ENCODE results near the gene EPN2.
A peak's percentile ranks its signal among the peaks of the same experiment; 100 is the strongest.

EPN2 gene

DNA sequence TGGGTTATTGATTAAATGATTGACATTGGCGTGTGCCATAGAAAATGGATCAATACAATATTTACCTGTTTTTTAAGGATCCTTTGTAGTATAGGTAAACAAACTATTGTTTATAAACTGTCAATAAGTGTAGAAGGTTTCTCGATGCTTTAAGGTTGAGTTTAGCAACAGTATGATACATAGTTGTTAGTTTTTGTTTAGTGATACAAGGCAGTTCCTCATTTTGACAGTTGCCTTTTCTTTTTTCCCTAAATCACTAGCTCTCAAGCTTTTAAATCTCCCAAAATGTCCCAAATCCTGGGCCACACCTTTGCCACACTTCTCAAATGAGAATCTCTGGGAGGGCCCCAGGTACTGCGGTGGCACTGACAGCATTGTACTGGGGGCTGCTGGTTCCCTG, 57.3 kb downstream of the EPN2 start:
- DNase-seq (ENCODE audit: low read depth), result no peak

- no peak for DNase-seq (ENCODE audit: low read depth)
These were observed 58.4 kb downstream of the EPN2 start for GRCh38 chr17:19295473-19296135.

- DNase-seq (ENCODE audit: low read depth), result no peak
These were observed 59.9 kb downstream of the EPN2 start for GRCh38 chr17:19296786-19297778.

DNA sequence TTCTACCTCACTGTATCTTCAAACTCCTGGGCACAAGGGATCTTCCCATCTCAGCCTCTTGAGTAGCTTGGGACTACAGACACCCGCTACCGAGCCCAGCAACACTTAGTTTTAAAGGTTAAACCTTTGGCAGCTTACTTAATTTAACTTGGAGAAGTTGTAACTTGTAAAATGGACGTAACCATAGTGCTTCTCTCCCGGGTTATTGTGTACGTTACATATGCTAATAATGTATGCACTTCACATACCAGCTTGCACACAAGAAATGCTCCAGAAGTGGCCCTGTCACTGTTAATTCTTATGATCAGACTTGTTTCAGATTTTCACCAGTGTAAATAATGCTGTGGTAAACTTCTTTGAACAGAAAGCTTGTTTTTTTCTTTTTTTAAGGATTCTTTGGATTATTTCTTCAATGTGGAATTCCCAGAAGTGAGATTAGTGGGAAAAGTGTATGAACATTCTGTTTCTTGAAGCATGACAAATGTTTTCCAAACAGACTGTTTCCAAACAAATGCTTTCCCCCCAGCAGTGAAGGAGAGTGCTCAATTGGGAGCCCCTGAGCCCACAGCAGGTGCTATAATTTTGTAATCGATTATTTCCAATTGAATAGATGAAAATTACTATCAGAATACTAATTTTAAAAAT, 61.5 kb downstream of the EPN2 start:
- DNase-seq (ENCODE audit: low read depth), result no peak

DNA sequence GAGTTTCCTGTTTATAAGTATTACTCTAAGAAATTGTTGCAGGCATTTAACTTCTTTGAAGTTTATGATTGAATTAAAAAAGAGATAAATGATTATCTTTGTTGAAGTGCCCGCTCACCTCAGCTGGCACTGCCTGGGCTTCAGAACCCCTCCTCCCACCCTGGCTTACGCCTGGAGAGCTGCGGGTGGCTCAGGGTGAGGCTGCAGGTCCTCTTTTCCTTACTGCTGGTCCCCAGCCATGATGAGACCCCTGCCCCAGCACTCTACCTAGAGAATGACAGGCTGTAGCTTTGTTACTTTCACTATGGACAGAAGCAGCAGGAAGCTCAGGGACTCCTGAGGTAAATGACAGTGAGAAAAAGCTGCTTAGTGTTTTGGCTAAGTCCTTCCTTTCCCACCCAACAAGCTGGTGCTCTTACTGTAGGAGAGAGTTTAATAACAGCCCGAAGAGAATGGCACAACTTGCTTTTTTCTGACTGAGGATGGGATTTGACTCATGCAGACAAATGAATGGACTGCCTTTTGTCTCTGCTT, 62.1 kb downstream of the EPN2 start:
- DNase-seq (ENCODE audit: low read depth), result no peak

DNA sequence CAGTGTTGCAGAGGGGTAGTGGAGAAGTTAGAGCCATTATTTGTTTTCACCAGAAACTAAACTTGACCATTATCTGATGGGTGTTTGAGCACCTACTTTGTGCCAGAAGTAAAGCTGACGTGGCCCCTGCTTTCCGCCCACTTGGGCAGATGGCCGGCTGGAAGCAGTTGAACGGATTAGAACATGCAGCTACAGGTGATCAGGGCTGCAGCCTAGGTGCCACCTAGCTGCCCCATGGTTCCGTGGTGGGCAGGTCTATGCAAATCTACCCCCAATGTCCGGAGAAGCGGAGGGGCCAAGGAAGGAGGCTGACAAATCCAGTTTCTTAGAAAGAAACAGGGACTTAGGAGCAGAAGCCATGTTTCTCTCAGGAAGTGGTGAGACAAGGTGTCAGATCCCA, 62.7 kb downstream of the EPN2 start:
- DNase-seq (ENCODE audit: low read depth), result no peak

GRCh38 chr17:19301274-19301951, 64.2 kb downstream of the EPN2 start:
- no peak for DNase-seq (ENCODE audit: low read depth)

- DNase-seq (ENCODE audit: low read depth), result no peak
These were observed 64.8 kb downstream of the EPN2 start for GRCh38 chr17:19301973-19302372.

DNA sequence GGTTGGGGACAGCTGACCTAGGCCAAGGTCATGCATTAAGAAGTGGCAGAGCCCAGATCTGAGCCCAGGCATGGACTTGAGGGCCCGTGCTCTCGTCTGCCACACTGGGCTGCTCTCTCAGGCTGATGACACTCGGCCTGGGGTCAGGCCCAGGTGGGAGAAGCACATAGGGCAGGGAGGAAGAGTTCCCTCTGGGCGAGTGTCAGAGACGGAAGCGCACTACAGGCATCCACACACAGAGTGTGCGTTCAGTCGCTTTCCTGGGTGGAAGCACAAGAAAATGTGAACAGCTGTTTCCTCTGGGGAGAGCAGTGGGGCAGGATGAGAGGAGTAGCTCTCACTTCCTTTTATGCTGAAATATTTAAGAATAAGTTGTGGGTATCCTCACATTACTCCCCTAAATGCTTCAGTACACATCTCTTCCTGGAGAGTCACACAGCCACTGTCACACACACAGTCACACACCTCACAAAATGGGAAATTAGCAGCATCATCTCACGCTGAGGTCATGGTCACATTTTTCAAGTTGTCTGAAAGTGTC, 65.7 kb downstream of the EPN2 start:
- DNase-seq (ENCODE audit: low read depth), result no peak

GRCh38 chr17:19303367-19303776, 66.2 kb downstream of the EPN2 start:
- no peak for DNase-seq (ENCODE audit: low read depth)

DNA sequence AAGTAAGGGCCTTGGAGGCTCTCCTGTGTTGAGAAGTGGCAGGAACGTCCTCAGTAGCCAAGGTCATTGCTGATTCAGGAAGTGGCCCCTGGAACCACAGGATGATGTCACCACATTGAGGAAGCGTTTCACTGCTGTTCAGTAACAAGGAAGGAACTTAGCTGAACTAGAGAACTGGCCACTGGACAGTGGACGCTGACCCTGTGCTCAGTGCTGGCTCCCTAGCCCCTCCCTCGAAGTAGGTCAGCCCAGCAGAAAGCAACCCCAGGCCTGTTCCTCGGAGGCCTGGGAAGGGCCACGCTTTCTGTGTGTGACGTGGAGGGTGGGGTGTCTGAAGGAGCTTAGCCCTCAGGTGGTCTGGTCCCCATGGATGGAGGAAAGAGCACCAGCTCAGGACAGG, 67.0 kb downstream of the EPN2 start:
- no peak for DNase-seq (ENCODE audit: low read depth)

DNA sequence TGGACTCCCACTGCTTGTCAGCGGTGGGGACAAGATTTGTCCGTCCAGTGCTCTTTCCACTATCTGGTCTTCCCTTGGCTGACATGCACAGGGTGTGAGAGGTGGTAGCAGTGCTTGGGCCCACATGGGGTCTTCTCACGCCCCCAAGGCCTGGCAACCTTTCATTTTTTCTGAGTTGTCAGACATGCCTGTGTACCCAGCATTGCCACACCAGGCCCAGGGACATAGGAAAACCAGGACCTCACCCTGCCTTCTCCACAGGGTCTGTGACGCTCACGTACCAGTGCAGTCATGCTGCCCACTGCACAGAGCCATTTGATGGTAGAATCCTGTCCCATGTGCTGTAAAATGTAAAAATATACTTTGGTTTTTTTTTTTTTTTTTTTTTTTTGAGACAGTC, 67.6 kb downstream of the EPN2 start:
- DNase-seq (ENCODE audit: low read depth), result no peak

DNA sequence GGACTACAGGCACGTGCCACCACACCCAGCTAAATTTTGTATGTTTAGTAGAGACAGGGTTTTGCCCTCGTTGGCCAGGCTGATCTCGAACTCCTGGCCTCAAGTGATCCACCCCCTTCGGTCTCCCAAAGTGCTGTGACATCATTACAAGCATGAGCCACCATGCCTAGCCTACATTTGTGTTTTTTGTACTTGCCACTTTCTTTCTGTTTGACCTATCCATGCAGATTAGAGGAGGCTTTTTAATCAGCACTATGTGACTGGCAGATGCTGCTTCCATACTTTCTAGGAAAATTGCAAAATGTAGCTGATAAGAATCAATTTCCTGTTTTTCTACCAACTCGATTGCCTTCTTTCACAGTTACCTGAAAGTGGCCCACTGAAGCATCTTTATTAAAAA, 68.1 kb downstream of the EPN2 start:
- no peak for DNase-seq (ENCODE audit: low read depth)

DNA sequence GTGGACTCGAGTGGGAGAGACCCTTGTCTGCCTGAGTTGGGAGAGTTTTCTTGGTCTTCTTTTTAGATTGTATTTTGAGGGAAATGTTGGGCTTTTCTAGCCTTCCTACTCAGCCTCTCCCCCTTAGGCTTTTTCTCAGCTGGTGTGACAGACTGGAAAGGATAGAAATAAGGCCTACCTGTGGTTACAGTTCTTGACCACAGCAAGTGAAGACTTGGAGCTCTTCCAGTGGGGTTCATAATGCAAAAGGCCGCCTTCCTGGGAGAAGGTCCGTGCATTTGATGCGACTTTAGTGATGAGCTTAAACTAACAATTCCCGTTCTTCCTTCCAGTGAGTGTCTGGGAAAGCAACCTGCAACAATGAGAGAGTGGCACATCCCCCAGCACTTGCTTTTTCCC, 68.6 kb downstream of the EPN2 start:
- DNase-seq (ENCODE audit: low read depth), result no peak

- peak; percentile 6 for DNase-seq (ENCODE audit: low read depth)
These were observed 69.3 kb downstream of the EPN2 start for GRCh38 chr17:19306160-19307111.

GRCh38 chr17:19307521-19307920, 70.4 kb downstream of the EPN2 start:
- no peak for DNase-seq (ENCODE audit: low read depth)

- DNase-seq (ENCODE audit: low read depth), result no peak
These were observed 71.2 kb downstream of the EPN2 start for GRCh38 chr17:19308398-19308797.

- no peak for DNase-seq (ENCODE audit: low read depth)
These were observed 72.5 kb downstream of the EPN2 start for GRCh38 chr17:19309701-19310100.

DNA sequence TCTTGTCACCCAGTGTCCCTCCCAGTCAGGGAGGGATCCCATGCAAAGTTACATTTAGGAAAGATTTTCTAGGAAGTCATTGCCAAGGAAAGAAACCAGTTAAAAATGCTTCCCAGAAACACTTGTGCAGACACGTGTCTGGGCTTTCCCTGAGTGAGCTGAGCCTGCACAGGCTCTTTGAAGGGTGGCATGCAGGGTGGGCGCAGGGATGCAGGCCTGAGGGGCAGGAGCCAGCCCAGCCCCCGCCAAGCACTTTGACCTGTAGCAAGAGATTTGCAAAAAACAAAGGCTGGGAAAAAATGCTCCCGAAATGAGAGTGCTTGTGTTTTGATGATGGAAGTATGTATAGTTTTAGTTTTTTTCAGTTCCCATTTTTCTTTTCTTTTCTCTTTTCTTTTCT, 73.0 kb downstream of the EPN2 start:
- DNase-seq (ENCODE audit: low read depth), result no peak

DNA sequence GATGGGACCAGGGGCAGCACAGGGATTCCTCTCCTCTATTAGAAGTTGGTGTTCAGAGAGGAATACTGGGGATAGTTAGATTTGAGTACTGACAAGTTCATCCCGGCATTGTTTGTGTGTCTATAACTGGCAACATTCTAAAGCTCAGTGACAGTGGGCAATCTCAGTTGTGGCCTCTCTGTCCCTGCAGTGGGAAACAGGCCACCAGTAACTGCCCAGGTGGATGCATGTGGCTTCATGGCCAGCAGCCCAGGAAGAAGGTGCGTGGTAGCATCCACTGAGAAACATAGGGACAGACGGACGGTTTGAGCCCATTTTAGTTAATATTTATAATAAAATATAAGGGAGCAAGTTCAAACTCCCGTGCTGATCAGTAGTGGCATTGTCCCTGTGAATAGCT, 73.8 kb downstream of the EPN2 start:
- no peak for DNase-seq (ENCODE audit: low read depth)

Measured in stimulated activated CD4-positive, alpha-beta T cell treated with anti-CD3 and anti-CD28 coated beads, Interleukin-2, amount 100 ng/mL, for 4 hours (primary cell).